ENCODE data around the gene SLC22A13.

- TF ChIP-seq CTCF (optimal IDR thresholded peaks at IDR 0.05 in 1 of 3, IDR thresholded peaks at IDR 0.05 in 1 of 3, conservative IDR thresholded peaks at IDR 0.05 in 1 of 3; ENCODE audit: extremely low read depth in 1 of 3, insufficient read depth in 2 of 3, low read length in 3 of 3) = no peak
- TF ChIP-seq EZH2 (IDR thresholded peaks at IDR 0.05; ENCODE audit: low read length) = no peak
Measured at GRCh38 chr3:38260474-38260873, 5.1 kb upstream of the SLC22A13 start.

All from keratinocyte (primary cell).